ENCODE results near the gene POC1B.

- TF ChIP-seq POLR2A (IDR thresholded peaks at IDR 0.05) (no peak), CTCF (IDR thresholded peaks at IDR 0.05 in 8 of 11, conservative IDR thresholded peaks at IDR 0.05 in 3 of 11) (no peak), POLR2AphosphoS5 (IDR thresholded peaks at IDR 0.05) (no peak)
Measured at GRCh38 chr12:89490922-89491321, 34.9 kb downstream of the POC1B start.
